ENCODE results near the gene TYMP. TPM values are rescaled to one million over a fixed set of nuclear protein-coding genes. Genes with fewer than 3 reads are reported as not detected.

The TYMP gene
- total and polyA plus RNA-seq, 2 of the 4 experiments (the other 2 are of a cell fraction): 0.18 to 0.74 TPM

DNA sequence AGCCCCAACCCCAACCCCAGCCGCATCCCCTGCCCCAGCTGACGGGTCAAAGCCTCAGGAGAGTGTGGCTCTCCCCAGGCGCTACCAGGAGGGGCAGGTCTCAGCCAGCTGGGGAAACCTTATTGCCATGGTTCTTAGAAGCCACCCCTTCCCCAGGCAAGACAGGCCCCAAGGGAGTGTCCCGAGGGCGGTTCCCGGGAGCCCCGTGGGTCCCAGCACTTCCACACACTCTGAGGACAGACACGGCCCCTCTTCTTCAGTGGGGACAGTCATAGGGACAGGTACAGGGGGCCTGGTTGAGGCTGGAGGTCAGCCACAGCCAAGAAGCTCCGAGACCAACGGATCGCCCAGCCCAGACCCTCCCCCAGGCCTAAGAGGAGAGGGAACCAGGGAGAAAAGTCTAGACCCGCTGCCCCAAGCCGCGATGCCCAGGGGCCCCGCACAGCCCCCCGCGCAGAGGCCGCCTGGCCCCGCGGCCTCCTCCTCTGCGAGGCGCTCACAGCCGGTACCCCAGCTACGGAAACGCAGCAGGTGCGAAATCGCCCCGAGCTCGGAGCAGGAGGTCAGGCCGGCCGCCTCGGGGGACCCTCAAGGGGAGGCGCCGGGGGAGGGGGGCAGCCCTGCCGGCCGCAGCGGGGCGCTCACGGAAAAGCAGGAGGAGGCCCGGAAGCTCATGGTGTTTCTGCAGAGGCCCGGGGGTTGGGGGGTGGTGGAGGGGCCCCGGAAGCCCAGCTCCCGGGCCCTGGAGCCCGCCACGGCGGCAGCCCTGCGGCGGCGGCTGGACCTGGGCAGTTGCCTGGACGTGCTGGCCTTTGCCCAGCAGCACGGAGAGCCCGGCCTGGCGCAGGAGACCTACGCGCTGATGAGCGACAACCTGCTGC, 18.5 kb upstream of the TYMP start:
- no peaks in the 10 kb centered on the region for H3K9me3 ChIP-seq (ENCODE audit: control insufficient read depth, insufficient read depth, low read length)
- no peak overlapping the region for H3K18ac ChIP-seq (ENCODE audit: low read depth, low read length)
- H4K5ac ChIP-seq (ENCODE audit: low read depth, low read length): no peak overlapping the region
- no peaks in the 10 kb centered on the region for H3K36me3 ChIP-seq (ENCODE audit: control insufficient read depth, insufficient read depth, low read length)
- dilution Hi-C loops (cut with HindIII; ENCODE audit: low sequenced_read_pairs, unreplicated experiment) (no loop called here), in situ Hi-C loops (cut with MboI; ENCODE audit: low sequenced_read_pairs) (no loop called here), intact Hi-C loops (cut with micrococcal nuclease) (no loop called here)
- no peaks in the 10 kb centered on the region; the same call in 1 of the 2 replicates for H3K4me1 ChIP-seq (ENCODE audit: control insufficient read depth, insufficient read depth, low read length)
- no peak overlapping the region for H3K27ac ChIP-seq (ENCODE audit: insufficient read depth, low read length)
- 16% methylated on average over 11 of the region's 56 CpGs; no CpG with 5 or more reads in 1 of the 2 experiments for WGBS, 2 experiments (ENCODE audit: extremely low coverage in 2 of 2, insufficient read length in 1 of 2)
- no peak overlapping the region for H2BK5ac ChIP-seq (ENCODE audit: low read depth, low read length, poor library complexity, severe bottlenecking)
- no peaks in the 10 kb centered on the region for H4K20me1 ChIP-seq (ENCODE audit: insufficient read depth, low read length)
- H3K4ac ChIP-seq (ENCODE audit: low read depth, low read length): no peak overlapping the region
- BruUV-seq (replicated peaks): no TSS peak
- no peak overlapping the region for H4K91ac ChIP-seq (ENCODE audit: insufficient read depth, low read depth, low read length)
- H3K56ac ChIP-seq (ENCODE audit: extremely low read depth, insufficient read depth, low read length): no peak overlapping the region
- ChIA-PET POLR2A (ENCODE audit: unreplicated experiment) (no interaction called here), CTCF (interaction anchor here (0.9 kb wide), 1 partner anchor 23 kb away, joined by 3 read pairs; the partner anchor contains the start of gene SCO2)
- H3K4me2 ChIP-seq (ENCODE audit: low read depth, low read length): no peak overlapping the region
- H3K9ac ChIP-seq (ENCODE audit: low read depth, low read length): no peak overlapping the region
- DNase-seq (no peak), ATAC-seq (ENCODE audit: low read depth) (no peak)
- H3K79me1 ChIP-seq (ENCODE audit: low read depth in 1 of 2, low read length in 2 of 2): no peaks in the 10 kb centered on the region
- no peak overlapping the region for H4K8ac ChIP-seq (ENCODE audit: low read depth in 2 of 2, low read length in 2 of 2)
- H2AFZ ChIP-seq (replicated peaks; ENCODE audit: low read length, poor library complexity): peak overlapping the region; percentile 14
- H2AK9ac ChIP-seq (replicated peaks; ENCODE audit: low read depth, low read length, poor library complexity): no peak overlapping the region
- no peak overlapping the region for H2BK120ac ChIP-seq (ENCODE audit: low read depth, low read length)
- H3K4me3 ChIP-seq (ENCODE audit: insufficient read depth, low read depth, low read length): no peak overlapping the region
- no peak overlapping the region for H3K14ac ChIP-seq (replicated peaks; ENCODE audit: low read depth, low read length)
- TF ChIP-seq RCOR1 (IDR thresholded peaks at IDR 0.05; ENCODE audit: insufficient replicate concordance, low read length): no peak
- no peak for TF ChIP-seq RAD21 (IDR thresholded peaks at IDR 0.05; ENCODE audit: low read length)
- TF ChIP-seq BHLHE40 (IDR thresholded peaks at IDR 0.05; ENCODE audit: low read depth, low read length): no peak
- TF ChIP-seq, protein P1, sequence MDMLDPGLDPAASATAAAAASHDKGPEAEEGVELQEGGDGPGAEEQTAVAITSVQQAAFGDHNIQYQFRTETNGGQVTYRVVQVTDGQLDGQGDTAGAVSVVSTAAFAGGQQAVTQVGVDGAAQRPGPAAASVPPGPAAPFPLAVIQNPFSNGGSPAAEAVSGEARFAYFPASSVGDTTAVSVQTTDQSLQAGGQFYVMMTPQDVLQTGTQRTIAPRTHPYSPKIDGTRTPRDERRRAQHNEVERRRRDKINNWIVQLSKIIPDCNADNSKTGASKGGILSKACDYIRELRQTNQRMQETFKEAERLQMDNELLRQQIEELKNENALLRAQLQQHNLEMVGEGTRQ (IDR thresholded peaks at IDR 0.05; ENCODE audit: low read depth, low read length): no peak
- TF ChIP-seq MXI1 (IDR thresholded peaks at IDR 0.05; ENCODE audit: borderline replicate concordance, low read depth, low read length): no peak
- H3K27me3 ChIP-seq (ENCODE audit: control insufficient read depth, insufficient read depth, low read length): peaks cover 76% of the 10 kb centered on the region
- no peak overlapping the region for H2BK15ac ChIP-seq (ENCODE audit: low read depth, low read length)
- no peak overlapping the region for H3K23ac ChIP-seq (ENCODE audit: low read depth, low read length)
- no peak overlapping the region for H2BK20ac ChIP-seq (ENCODE audit: low read depth, low read length)
- H2AK5ac ChIP-seq (ENCODE audit: low read depth, low read length): no peak overlapping the region
- no peaks in the 10 kb centered on the region for H3K9me1 ChIP-seq (ENCODE audit: insufficient read depth, low read length)
